Endometrium (tissue), 2 donors: ENCODE results near the gene MAP3K19.
"Not testable (repeated sequence)": the region's sequence is repeated elsewhere in the genome, so short reads cannot be mapped to it uniquely, and the experiment has no call there.

Experiments used
- FAIRE-seq: peaks from 2 replicates; lab custom pipeline; 2012; peaks lifted over from hg19 to GRCh38; lab: Jason Lieb, UNC
- donor health status: control.
- donor health status: control.

MAP3K19 gene

DNA sequence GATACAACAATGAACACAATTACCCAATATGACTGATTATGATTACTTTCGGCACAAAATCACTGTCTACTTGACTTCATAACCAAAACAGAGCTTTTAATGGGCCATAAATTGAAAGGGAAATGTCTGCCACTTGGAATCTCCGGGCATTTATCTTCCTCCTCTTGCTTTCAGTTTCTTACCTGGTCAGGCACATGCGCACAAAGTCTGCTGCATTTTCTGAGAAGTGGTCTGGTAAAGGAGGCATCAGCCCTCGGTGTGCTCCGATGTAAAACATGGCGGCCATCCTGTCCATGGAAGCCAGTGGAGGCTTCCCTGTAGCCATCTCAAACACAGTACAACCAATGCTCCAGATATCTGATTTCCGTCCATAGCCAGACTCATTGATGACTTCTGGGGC, 66.6 kb downstream of the MAP3K19 start:
- FAIRE-seq, result no peak

DNA sequence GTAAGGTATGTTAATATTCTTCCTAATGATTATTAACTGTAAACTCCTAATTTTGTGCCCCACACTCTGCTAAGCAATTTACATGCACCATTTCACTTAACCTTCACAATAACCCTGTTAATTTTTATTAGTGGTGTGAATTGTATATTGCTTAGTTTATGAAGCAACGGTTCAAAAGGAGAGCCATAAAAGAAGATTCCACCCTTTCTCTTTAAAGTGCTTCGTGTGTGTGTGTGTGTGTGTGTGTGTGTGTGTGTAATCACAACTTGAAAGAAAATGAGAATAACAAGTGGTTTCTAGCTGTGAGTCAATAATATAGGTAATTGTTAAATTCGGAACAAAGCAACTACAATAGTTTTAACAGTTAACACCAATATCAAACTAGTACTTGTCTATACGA, 68.0 kb downstream of the MAP3K19 start:
- FAIRE-seq, result no peak

DNA sequence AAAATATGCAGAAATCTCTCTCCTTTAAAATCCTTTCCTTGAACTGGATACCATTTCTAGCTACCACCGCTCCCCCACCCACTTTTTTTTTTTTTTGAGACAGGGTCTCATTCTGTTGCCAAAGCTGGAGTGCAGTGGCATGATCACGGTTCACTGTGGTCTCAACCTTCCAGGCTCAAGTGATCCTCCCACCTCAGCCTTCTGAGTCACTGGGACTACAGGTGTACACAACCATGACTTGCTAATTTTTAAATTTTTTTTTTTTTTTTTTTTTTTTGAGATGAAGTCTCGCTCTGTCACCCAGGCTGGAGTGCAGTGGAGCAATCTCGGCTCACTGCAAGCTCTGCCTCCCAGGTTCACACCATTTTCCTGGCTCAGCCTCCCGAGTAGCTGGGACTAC, 70.1 kb downstream of the MAP3K19 start:
- not testable (repeated sequence) for FAIRE-seq

DNA sequence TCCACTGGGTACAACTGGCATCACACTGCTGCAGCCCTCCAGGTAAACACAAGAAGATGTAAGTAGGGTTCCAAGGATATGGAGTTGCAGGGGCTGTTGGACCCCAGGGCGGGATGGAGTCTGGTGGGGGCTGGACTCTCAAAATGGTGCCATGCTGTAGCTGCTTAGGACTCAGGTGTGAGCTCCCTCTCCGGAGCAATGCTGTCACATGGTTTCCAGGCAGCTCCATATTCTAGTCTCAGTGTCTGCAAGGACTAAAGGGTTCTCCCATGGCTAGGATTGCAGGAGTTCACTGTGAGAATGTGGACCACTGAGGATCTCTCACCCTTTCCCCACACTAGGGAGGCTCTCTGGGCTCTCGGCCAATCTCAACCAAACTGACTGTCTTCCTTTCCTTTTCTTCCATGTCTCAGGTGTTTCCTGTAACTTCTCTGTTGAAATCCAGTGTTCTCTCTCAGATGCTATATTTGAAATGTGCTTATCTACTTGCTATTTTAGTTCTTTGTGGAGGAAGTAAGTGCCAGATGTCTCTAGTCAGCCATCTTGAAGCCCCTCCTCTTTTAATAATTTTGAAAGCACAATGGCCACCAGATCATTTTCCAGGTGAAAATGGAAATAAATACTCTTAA, 71.1 kb downstream of the MAP3K19 start:
- FAIRE-seq, result no peak

DNA sequence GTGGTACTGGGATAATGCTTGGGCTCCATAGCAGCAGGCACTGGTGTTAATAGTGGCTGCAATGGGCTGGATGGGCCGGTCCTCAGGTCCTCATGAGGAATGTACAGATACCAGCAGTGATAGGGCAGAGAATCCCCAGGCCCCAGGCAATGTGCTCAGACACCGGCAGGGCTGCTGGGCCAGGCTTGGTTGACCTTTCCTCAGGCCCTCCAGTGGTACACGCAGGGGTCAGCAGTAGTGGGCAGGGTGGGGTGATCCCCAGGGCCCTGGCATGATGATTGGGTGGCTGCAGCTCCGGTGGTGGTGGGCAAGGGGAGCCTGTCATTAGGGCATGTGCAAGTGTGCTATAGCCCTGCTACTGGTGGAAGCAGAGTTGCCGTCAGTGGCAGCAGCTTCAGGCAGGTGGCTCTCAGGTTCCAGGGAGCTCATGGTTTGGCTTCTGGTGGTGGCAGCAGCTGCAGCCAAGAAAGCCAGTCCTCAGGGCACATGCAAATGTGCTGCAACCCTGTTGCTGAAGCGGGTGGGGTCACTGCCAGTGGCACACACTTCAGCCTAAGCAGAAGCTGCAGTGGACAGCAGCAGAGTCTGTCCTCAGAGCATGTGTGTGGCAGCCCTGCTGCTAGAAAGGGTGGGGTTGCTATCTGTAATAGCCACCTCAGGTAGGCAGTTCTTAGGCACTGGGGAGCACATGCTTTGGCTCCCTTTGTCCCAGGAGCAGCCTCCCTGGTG, 71.8 kb downstream of the MAP3K19 start:
- no peak for FAIRE-seq

DNA sequence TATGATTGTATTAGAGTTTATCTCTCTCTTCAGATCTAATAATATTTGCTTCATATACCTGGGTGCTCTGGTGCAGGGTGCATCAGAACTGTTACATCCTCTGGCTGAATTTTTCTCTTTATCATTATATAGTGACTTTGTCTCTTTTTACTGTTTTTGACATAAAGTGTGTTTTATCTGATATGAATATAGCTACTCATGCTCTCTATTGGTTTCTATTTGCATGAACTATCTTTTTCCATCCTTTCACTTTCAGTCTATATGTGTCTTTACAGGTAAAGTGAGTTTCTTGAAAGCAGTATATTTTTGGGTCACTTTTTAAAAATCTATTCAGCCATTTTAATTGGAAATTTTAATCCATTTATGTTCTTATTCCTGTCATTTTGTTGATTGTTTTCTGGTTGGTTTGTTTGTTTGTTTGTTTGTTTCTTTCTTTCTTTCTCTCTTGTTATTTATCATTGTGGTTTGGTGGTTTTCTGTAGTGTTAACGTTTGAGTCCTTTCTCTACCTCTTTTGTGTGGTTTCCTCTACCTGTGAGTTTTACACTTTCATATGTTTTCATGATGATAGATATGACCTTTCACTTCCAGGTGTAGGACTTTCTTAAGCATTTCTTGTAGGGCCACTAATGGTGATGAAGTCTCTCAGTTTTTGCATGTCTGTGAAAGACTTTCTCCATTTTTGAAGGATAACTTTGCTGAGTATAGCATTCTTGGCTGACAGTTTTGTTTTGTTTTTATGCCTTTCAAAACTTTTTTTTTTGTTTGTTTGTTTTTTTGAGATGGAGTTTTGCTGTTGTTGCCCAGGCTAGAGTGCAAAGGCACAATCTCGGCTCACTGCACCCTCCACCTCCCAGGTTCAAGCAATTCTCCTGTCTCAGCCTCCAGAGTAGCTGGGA, 73.8 kb downstream of the MAP3K19 start:
- no peak for FAIRE-seq

DNA sequence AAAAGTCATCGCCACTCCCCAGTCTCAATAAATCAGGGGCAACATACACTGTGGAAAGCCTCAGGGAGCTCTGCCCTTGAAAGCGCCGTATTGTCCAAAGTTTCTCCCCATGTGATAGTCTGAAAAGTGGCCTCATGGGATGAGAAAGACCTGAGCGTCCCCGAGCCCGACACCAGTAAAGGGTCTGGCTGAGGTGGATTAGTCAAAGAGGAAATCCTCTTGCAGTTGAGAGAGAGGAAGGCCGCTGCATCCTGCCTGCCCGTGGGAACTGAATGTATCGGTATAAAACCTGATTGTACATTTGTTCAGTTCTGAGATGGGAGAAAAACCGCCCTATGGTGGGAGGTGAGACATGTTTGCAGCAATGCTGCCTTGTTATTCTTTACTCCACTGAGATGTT, 80.1 kb downstream of the MAP3K19 start:
- not testable (repeated sequence) for FAIRE-seq

DNA sequence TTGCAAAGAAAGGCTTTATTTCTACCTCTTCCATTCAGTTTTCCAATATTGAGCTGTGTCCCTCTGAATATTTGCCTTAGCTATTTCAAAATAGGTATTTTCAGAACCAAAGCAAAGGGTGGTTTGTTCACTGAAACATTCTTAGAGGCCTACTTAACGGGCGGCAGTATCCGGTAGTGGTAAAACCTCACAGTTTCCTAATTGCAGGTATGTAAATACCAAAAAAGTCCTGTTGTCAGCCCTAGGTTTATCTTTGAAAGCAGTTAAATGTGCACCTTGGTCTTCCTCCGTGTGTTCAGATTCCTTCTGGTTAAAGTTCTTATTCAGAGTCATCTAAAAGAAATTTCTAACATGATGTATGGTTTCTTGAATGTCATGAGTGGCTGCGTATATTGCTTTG, 89.8 kb downstream of the MAP3K19 start:
- FAIRE-seq, result no peak

DNA sequence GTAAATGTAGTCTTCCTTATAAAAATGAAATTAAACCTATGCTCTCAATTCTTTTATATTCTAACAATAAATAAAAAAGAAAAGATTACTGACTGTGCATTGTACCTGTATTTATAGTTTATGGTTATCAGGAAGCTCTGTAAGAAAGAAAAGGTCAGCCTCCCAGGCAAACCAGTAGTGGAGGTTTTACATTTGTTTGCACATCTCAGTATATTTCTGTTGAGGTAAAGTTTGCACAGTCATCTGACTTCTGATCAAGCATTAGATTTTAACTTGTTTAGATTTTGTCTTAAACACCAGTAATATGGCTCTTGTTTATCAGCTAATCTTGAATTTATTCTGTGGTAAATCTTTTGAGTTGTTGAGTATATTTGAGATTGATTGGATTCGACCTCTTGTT, 91.5 kb downstream of the MAP3K19 start:
- no peak for FAIRE-seq

DNA sequence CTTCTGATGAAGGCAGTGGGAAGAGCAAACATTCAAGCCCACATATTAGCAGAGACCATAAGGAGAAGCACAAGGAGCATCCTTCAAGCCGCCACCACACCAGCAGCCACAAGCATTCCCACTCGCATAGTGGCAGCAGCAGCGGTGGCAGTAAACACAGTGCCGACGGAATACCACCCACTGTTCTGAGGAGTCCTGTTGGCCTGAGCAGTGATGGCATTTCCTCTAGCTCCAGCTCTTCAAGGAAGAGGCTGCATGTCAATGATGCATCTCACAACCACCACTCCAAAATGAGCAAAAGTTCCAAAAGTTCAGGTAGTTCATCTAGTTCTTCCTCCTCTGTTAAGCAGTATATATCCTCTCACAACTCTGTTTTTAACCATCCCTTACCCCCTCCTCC, 93.2 kb downstream of the MAP3K19 start:
- FAIRE-seq, result no peak

DNA sequence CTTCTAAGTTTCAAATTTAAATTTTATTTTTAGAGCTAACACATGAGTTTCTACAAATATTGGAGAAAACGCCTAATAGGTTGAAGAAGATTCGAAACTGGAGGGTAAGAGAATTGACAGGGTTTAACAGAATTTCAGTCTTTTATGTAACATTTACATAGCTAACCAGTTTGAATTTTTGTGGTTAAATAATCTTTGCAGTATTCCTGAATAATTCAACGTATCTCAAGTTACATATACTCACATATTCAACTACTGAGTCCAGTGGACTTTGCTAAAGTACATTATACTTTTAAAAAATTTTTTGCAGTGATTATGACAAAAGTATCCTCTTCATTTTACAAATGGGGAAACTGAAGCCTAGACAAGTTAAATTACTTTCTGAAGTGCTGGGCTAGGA, 94.6 kb downstream of the MAP3K19 start:
- no peak for FAIRE-seq

DNA sequence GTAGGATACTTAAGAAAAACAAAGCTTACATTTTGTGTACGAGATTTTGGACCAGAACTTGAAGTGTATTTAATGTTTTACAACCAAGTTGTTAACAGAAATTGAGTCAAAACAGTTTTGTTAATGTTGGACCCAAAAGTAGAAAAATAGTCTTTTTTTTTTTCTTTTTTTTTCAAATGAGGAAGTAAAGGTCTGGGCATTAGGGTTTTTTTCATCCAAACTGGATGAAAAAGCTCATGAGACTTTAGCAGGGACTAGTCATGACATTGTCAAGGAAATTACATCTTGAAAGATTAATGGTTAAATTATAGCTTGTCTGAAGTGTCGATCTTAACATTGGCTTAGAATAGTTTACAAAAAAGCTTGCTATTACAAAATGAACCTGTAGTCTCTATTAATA, 96.4 kb downstream of the MAP3K19 start:
- no peak for FAIRE-seq

DNA sequence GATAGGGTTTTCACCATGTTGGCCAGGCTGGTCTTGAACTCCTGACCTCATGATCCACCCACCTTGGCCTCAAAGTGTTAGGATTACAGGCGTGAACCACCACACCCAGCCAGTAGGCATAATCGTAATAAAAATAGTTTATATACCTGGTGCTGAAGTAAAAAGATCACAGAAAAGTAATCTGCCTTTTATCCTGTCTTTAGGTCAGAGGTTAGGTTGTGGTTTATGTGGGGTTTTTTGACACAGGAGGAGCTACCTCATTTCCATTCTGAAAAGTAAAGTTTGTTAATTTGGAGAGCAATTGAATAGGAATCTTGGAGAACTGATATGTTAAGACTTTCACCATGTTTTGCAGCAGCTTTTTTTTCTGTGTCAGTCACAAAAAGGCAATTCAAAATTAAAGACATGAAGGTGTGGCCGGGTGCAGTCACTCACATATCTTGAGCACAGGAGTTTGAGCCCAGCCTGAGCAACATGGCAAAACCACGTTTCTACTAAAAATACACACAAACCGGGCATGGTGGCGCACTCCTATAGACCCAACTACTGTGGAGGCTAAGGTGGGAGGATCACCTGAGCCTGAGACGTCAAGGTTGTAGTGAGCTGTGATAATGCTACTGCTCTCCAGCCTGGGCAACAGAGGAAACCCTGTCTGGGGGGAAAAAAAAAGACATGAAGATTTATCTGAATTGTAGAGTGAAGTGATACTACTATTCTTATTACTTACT, 97.1 kb downstream of the MAP3K19 start:
- no peak for FAIRE-seq

DNA sequence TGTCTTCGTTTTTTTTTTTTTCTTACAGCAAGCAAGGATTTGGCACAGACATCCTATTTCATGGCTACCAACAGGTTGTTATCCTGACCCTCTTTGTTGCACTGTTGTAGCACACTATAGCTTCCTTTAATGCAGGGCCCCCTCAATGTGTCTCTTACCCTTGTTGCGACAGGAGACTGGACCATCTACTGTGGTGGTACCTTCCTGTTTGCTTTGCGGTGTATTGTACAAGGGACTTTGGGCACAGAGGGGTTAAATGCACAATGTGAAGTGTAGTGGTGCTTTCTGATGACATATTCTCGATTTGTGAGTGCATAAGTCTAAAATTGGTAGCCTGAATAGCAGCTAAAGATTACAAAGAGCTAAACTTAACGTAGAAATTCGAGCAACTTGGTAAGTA, 101.2 kb downstream of the MAP3K19 start:
- FAIRE-seq, result no peak

DNA sequence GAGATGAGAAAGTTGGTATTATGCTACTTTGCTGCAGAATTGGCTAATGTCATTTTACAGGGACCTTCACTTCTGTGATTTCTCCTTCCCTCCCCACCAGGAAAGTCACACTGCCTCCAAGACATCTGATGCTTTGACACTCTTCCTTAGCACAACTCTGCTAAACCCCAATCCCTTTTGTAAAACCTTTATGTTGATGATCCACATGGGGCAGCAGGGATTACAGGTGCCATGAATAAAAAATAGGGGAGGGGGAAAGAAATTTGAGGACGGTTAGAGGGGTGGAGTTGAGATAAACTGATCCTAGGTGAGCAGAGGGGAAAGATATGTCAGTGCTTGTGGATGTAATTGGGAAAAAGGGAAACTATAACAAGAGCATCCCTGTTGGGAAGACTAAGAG, 102.3 kb downstream of the MAP3K19 start:
- no peak for FAIRE-seq

DNA sequence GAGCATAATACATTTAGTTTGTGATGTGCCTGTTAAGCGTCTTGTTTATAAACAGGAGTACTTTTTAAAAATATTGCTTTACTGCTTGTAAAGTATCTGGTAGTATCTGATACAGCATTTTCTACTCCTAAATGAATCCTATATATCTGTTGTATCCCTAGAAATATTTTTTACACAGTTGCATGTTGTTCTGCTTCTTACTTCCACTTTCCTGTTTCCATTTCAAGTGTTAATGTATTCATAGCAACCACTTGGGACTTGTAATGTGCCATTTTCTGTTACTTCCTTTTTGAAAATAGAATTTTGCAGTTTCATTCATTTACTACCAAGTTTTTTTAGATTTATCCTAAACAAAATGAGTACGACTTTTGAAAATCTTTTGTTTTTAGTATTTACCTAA, 103.7 kb downstream of the MAP3K19 start:
- FAIRE-seq, result no peak

DNA sequence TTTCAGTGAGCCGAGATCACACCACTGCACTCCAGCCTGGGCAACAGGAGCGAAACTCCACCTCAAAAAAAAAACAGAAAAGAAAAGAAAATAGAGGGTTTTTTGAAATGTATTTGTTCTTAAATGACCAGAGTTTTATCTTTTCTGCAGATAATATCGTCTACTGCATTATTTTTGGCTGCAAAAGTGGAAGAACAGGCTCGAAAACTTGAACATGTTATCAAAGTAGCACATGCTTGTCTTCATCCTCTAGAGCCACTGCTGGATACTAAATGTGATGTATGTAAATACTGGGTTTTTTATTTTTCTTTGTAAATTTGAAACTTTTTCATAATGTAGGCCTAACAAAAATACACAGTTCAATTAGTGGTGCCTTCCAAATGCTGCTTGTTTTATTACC, 110.6 kb downstream of the MAP3K19 start:
- FAIRE-seq, result no peak

DNA sequence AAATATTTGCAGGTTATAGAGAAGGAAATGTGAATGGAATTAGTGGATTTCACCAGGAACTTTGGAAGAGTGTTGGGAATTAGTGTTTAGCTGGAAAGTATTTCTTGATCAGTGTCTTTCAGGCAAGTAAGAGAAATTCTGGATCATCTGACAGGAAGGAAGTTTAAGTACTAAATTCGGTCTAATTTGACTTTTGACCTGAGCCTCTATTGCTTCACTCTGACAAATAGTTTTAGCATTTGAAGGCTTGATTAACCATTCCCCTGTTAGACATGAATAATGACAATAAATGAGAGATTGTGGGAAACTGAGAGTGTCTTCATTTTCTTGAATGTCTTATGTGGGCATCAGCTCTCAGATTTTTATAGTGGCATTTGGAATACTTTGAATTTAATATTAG, 112.6 kb downstream of the MAP3K19 start:
- FAIRE-seq, result no peak

DNA sequence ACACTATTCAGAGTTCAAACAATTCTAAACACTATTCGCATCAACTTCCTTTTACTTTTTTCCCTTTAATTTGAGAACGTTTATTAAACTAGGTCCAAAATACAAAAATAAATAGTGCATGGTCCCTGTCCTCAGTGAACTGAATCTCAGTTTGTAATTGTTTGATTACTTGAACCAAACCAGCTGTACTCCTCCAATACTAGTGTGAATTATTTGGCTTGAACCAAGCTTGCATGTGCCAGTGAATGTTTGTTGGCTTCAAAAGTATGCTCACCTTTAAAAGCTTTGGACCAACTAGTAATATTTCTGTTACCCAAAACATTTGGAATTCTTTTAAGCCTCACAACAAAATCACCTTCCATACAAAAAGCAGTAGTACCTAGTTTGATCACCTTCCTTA, 113.1 kb downstream of the MAP3K19 start:
- no peak for FAIRE-seq

DNA sequence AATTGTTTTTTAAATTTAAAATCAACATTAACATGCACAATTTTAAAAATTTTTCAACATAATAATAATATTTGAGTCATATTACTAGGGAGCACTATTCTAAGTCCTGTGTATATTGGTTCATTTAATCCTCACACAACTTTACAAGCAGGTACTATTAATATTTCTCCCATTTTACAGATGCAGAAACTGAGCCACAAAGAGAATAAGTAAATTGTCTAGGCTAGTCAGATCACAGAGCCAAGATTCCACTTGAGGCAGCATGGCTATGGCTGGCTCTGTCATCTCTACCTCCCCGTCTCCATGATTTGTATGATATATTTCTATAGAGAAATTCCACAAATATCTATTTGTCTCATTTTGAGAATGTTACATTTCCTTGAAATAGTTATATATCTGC, 113.5 kb downstream of the MAP3K19 start:
- FAIRE-seq, result no peak

DNA sequence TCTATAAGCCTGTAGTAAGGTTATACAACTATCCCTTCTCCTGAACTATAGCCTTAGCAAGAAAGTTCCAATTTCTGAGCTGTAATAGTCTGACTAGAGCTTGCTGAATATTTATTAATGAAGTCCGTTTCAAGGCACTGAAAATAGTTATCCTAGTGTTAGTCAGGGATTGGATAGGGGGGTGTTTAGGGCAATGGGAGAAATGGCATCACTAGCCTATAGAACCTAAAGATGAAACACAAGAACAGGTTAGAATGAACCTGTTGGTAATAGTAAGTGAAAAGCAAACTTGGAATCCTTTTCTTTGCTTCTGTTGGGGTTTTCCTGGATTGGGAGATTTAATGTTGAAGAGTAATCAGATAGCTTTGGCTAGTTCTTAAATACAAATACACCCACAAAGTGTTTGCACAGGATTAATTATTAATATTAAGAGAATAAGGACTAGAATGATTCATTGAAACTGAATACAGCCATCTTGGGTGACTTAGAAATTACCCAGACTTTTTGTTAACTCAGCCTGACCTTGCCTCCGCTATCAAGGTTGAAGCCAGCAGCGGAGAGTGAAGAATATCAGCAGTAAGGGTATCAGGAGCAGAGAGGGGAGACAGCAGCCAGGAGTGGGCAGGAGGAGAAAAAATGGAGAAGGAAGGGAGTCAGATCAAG, 114.3 kb downstream of the MAP3K19 start:
- FAIRE-seq, result no peak

DNA sequence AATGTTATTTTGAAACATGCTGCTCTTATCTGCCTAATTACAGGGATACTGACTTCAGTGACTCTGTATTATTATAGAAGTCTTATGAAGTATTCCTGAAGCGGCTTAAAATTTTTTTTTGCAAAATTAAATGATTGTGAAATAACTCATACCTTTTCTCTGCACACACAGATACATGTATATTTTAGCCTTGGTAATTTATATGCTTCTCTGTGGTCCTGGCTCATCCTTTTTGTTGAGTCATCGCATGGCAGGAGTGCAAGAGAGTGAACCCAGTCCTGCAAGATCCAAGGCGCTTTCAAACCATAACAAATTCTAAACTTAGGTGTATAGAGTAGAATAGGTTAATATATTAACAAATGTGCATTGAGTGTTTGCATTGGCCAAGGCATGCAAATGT, 120.1 kb downstream of the MAP3K19 start:
- FAIRE-seq, result no peak
